NCI-H1436 treated with DMSO at 0.1 percent for 48 hours (cell line): Measurements from ENCODE around the gene PLOD2.

ENCODE experiments used
- DNase-seq: peaks from one replicate; lab custom pipeline; 2025; lab: John Stamatoyannopoulos, UW

The PLOD2 gene

DNA sequence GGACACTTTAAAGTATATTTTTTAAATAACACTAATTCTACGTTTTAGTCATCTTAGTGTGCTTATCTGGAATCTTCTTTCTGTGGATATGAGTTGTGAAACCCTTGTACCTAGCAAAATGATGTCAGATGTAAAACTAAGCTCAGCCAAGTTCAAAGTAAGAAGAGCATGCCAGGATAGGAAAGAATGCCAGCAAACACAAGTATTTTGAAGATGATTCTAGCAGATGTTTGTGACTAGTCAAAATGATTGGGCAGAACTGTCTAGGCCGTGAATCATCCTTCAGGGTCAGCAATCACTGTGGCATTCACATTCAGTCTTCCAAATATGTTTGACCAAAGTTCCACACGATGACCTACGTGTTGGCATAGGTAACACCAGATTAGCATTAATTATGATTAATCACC is 5.4 kb upstream of the PLOD2 start:
- DNase-seq: no peak

- no peak for DNase-seq
These were observed 4.9 kb upstream of the PLOD2 start for GRCh38 chr3:146165877-146166276.

DNA sequence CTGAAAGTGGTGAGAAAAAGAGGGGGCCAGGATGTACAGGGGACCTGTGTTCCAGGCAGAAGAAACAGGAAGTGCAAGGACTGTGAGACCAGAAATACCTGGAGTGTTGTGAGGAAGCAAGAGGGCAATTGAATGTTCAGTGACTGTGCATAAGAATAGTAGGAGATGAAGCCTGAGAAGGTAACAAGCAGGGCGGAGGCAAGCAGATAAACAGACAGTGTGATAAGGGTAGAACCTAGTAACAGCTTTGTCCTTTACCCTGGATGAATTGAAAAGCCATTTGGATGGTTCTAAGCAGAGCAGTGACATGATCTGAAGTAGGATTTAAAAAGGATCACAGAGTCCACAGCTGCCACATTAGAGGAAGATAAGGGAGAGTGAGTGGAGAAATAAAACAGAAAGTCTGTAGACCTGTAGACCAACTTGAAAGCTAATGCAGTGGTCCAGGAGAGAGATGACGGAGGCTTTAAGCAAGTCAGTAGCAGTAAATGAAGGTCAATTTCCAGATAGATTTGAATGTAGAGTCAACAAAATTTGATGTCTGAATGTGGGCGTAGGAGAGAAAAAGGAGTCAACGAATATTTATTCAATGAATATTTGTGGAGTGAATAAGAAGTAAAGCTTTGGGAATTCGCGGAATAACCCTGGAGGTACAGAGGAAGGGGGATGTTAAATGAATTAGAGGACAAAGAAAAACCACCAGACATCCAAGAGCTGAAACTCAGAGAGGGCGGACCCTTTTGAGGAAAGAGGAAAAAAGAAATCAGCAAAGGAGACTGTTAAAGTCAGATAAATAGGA is 4.2 kb upstream of the PLOD2 start:
- DNase-seq: no peak

DNA sequence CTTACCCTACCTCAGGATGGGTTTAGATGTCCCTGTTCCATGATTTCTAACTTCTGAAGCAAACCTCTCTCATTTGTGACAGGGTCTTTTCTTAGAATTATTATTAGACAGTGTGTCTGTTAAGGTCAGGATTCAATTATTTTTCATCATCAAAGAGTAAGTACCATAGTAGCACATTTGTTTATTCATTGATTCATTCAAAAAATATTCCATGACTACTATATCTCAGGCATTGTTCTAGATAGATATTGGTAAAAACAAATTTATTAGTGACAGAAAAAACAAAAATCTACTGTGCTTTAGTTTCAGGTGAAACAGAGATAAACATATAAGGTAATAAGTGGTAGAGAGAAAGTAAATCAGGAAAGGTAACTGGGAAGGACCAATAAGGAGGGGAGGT is 3.5 kb upstream of the PLOD2 start:
- DNase-seq: no peak

GRCh38 chr3:146164071-146164470 is 3.1 kb upstream of the PLOD2 start:
- no peak for DNase-seq

GRCh38 chr3:146163584-146163983 is 2.6 kb upstream of the PLOD2 start:
- DNase-seq: no peak

DNA sequence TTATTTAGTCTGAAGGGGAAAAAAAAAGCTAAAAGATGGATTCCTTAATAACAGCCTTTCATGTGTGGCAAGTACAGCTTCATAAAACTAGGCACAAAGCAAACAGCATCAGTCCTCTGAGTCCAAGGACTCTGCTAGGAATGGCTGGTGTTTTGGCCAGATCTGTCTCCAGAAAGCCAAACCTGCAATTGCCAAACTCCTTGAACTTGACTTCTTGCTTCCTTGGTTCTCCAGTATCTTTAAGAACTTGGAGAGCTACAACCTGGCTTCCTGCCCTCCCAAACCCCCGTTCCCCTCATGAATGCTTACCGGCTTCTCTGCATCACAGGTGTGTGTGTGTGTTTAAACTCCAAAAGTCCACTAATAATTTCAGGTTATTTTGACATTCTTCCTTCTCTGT is 1.6 kb upstream of the PLOD2 start:
- no peak for DNase-seq

DNA sequence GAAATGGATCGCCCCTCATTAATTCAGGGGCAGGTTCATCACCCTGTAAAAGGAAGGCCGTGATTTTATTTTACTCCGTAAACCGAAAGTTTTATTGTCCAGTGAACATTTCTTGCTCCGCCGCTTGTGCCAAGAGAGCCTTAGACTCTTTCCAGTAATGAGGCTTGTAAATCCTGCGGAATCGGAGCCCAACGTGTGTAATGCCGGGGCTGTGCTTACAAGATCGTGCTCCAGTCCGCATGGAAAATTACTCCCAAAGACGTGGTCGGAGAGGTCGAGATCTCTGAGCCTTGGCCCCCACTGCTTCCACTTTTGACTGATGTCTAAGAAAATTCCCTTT is 649 bp upstream of the PLOD2 start:
- no peak for DNase-seq

- peak; percentile 38 for DNase-seq
These were observed 542 bp downstream of the PLOD2 start for GRCh38 chr3:146160321-146160963.

DNA sequence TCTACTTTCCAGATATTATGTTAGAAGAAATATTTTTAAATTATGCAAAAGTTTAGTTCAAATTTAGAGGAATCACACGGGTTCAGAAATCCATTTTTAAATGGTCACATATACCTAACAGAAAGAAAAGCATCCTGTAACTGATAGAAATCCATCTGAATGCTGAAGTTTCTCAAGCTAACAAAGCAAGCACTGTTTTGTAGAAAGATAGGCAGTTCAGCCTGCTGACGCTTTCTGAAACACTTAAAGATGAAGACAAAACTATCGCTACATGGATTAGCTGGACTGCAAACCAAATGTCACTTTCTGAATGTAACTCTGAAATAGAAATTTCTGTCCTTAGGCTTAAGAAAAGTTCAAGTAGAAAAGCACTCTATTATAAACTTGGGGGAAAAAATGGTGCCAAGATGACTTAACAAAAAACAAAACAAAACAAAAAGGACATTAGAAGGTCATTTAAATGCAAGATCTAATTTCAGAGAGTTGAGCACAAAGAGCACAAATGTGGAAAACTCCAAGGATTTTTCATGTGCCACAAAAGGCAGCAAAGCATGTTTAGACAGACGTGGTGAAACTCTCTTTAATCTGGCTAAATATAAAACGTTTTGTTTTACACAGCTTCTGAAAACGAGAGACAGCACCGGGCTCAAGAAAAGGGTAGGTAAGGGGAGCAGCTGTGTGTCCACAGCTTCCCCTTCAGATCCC is 1.2 kb downstream of the PLOD2 start:
- no peak for DNase-seq

- DNase-seq: no peak
These were observed 1.9 kb downstream of the PLOD2 start for GRCh38 chr3:146159037-146159436.

GRCh38 chr3:146157325-146158060 is 3.5 kb downstream of the PLOD2 start:
- no peak for DNase-seq

- no peak for DNase-seq
These were observed 4.2 kb downstream of the PLOD2 start for GRCh38 chr3:146156666-146157314.

GRCh38 chr3:146156095-146156494 is 4.9 kb downstream of the PLOD2 start:
- DNase-seq: no peak

DNA sequence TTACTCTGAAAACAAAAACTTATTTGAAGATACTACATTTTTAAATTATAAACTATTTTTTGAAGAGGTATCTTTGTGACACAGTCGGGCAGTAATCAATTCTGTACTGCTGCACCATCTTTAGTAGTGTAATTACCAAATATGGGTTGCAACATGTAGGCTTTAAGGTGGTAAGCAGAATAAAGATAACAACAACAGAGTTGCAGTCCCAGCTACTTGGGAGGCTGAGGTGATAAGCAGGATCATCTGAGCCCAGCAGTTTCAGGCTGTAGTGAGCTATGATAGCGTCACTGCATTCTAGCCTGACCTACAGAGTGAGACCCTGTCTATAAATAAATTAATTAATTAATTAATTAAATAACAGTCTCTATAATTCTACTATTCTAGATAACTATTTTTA is 6.0 kb downstream of the PLOD2 start:
- no peak for DNase-seq

DNA sequence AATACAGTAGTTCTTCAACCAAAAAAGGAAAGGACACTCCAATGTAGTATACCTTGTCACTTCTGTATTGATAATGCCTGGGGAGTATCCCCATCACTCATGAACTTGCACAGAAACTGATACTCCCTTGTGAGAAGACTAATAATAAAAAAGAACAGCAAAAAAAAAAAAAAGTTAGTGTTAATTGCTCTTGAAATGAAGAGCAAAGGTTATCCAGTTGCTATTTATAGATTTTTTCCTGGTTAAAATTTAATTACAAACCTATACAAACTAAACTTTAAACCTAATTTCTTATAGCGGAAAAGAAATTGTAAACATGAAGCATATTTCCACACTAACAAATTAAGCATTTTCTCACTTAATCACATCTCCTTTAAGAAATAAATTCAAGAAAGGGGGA is 6.7 kb downstream of the PLOD2 start:
- DNase-seq: no peak

DNA sequence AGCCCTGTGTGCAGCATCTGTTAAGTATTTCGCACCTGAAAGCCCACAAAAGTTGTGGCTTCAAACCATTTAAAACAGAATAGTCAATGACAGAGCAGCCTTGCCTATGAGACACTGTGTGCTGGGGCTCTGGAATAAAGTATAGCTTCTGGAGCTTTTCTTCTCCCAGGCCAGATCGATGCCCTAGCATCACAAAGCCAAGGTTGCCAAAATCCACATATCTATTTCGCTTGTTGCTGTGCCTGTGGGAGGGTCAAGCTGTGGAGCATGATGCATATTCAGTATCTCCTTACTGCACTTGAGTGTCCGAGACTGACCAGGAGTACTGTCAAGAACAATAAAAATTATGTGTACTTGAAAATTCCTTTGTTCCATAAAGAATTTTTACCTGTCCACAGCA is 7.6 kb downstream of the PLOD2 start:
- DNase-seq: no peak

DNA sequence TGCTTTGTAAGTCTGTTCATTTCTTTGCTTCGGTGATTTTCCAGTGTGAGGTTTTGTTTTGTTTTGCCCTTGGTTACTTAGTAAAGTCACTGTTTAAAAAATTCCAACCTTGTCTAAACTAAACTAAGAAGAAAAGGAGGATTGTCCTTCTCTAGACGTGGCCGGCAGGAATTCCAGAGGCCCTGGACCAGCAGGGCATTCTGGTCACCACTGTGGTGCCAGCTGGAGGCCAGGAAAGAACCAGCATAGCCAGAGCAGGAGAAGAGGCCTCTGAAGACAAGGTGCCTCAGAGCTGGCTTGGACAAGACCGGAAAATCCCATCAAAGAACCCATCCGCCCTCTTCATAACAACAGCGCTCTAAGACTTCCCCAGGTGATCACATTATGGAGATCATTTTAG is 8.2 kb downstream of the PLOD2 start:
- DNase-seq: no peak

GRCh38 chr3:146148468-146148931 is 12.5 kb downstream of the PLOD2 start:
- DNase-seq: no peak

DNA sequence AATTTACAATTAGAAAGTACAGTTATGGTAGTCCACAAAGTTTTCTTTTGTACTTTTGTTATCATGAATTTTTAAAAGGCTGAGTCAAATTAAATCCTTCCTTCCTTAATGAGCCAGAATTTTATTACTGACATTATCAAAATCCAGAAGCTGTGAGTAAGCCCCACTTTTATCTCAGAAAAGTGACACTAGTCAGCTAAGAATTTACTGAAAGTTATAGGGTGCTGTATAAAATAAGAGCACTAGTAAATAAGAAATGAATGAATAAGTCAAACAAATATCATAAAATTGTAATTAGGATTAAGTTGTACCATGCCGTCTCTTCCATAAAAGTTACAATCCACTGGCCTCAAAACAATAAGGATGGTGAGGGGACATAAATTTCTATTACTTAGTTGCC is 15.3 kb downstream of the PLOD2 start:
- no peak for DNase-seq

- no peak for DNase-seq
These were observed 18.2 kb downstream of the PLOD2 start for GRCh38 chr3:146142757-146143156.

GRCh38 chr3:146139586-146140110 is 21.3 kb downstream of the PLOD2 start:
- DNase-seq: no peak
